Uterus (tissue), 4 donors: Measurements from ENCODE around the gene TTLL8. TPM values are rescaled to one million over a fixed set of nuclear protein-coding genes. Genes with fewer than 3 reads are reported as not detected.

Experiments used
- DNase-seq, 2 donors: peaks; one replicate each; pipeline ENCODE4 v3.0.0-alpha.2; 2019 to 2020
- H3K27ac ChIP-seq, 2 donors: fragments of 200-600 bp; sonication (generic); 1 replicate in 1 of 2; 2 replicates in 1 of 2; pipeline ENCODE4 v1.5.1; 2016 to 2018
- H3K27me3 ChIP-seq, 2 donors: fragments of 200-600 bp; sonication (generic); one replicate each; pipeline ENCODE4 v1.5.1; 2018 to 2019; ENCODE audit warnings: control low read depth in 1 of 2
- H3K36me3 ChIP-seq, 2 donors: fragments of 200-600 bp; sonication (generic); one replicate each; pipeline ENCODE4 v1.5.1; 2019; ENCODE audit warnings: control low read depth in 1 of 2
- H3K4me1 ChIP-seq, 2 donors: fragments of 200-600 bp; sonication (generic); one replicate each; pipeline ENCODE4 v1.5.1; 2018 to 2019; ENCODE audit warnings: control low read depth in 1 of 2
- H3K4me3 ChIP-seq, 2 donors: fragments of 200-600 bp; sonication (generic); 1 replicate in 1 of 2; 2 replicates in 1 of 2; pipeline ENCODE4 v1.5.1; 2018 to 2019; ENCODE audit warnings: mild to moderate bottlenecking in 1 of 2
- H3K9me3 ChIP-seq, 2 donors: fragments of 200-600 bp; sonication (generic); one replicate each; pipeline ENCODE4 v1.5.1; 2019; ENCODE audit warnings: control low read depth in 1 of 2
- POLR2A ChIP-seq, 2 donors: fragments of 450-650 bp; IDR thresholded peaks; one replicate each; pipeline ENCODE4 v1.6.1; 2016; ENCODE audit warnings: antibody characterized with exemption in 2 of 2, mild to moderate bottlenecking in 1 of 2, moderate library complexity in 1 of 2
- intact Hi-C: fragments of 100-400 bp; cut with DNase I; formaldehyde crosslinking; loops from one replicate; pipeline ENCODE4 v1.15.1; 2023; ENCODE audit warnings: low total_unique reads
- total RNA-seq, 4 donors: library from RNA; depleted of rRNA in 3 of 4; stranded (reverse); fragments of >200 nt in 3 of 4; gene quantifications; one replicate each; pipeline versions ENCODE4 v1.1.0 to v1.2.4, GENCODE V29; 2014 to 2023
- TF ChIP-seq, protein P1 (sequence below), 4 experiments: fragments of 200-600 bp in 2 of 4; fragments of 450-650 bp in 2 of 4; sonication (generic) in 2 of 4; IDR thresholded peaks; one replicate each; pipeline ENCODE4 v1.5.1; 2016 to 2019; ENCODE audit warnings: antibody characterized with exemption in 4 of 4, mild to moderate bottlenecking in 2 of 4, moderate library complexity in 1 of 4
- donor health status: DM: yes; HTN: yes; CAD: no.

TTLL8 gene
- total RNA-seq, 4 donors from 2014 or later: not detected

DNA sequence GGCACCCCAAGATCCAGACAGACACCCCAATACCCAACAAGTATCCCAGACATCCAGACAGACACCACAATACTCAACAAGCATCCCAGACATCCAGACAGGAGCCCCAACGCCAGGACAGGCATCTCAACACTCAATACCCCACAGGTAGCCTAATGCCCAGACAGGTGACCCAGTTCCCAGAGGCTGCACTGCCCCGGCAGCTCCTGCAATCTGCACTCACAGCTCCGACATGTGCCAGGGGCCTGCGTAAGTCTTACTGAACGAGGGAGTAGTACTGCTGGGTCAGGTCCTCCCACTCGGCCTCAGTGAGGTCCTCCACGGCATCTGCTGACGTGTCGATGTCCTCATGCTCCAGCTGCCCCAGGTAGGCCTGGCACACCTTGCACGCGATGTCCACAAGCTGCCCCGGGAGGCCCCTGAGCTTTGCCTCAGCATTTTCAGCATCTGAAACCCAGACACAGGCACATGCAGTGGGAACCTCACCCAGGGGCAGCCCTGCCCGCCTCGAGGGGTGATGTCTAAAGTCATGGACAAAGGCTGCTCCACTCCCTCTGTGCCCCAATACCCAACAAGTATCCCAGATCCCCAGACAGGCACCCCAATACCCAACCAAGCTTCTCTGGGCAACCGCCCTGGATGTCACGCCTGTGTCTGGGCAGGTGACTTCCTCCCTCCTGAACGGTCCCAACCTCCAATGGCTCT is 16.6 kb downstream of the TTLL8 start:
- Histone ChIP-seq H3K36me3 (no peaks in the 10 kb centered on the region), H3K4me3 (no peak overlapping the region), H3K27ac (no peak overlapping the region), H3K4me1 (no peaks in the 10 kb centered on the region), H3K27me3 (no peaks in the 10 kb centered on the region), H3K9me3 (no peaks in the 10 kb centered on the region)
- no peak for DNase-seq
- intact Hi-C loops: no loop called here
- TF ChIP-seq, protein P1, sequence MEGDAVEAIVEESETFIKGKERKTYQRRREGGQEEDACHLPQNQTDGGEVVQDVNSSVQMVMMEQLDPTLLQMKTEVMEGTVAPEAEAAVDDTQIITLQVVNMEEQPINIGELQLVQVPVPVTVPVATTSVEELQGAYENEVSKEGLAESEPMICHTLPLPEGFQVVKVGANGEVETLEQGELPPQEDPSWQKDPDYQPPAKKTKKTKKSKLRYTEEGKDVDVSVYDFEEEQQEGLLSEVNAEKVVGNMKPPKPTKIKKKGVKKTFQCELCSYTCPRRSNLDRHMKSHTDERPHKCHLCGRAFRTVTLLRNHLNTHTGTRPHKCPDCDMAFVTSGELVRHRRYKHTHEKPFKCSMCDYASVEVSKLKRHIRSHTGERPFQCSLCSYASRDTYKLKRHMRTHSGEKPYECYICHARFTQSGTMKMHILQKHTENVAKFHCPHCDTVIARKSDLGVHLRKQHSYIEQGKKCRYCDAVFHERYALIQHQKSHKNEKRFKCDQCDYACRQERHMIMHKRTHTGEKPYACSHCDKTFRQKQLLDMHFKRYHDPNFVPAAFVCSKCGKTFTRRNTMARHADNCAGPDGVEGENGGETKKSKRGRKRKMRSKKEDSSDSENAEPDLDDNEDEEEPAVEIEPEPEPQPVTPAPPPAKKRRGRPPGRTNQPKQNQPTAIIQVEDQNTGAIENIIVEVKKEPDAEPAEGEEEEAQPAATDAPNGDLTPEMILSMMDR (IDR thresholded peaks at IDR 0.05): no peak

DNA sequence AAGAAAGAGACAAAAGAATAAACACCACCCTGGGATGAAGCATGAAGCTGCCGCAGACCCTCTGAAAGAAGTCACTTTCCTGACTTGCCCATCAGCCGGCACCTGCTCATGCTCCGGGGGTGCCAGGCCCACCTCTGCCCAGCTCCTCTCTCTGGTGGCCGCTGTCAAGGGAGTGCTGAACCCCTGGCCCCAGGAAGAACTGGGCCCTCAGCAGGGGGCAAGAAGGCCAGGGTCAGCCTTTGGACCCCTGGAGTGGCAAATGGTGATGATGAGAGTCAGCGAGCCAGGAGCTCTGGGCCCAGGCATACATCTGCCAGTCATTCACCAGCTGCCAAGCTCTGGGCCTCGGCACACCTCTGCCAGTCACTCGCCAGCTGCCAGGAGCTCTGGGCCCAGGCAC is 17.4 kb downstream of the TTLL8 start:
- Histone ChIP-seq H3K9me3 (no peaks in the 10 kb centered on the region), H3K27ac (no peak overlapping the region), H3K36me3 (no peaks in the 10 kb centered on the region), H3K4me3 (no peak overlapping the region), H3K4me1 (no peaks in the 10 kb centered on the region), H3K27me3 (no peaks in the 10 kb centered on the region)
- intact Hi-C loops: no loop called here
- no peak for DNase-seq
- TF ChIP-seq POLR2A (IDR thresholded peaks at IDR 0.05): no peak
- TF ChIP-seq, protein P1 (IDR thresholded peaks at IDR 0.05): no peak

DNA sequence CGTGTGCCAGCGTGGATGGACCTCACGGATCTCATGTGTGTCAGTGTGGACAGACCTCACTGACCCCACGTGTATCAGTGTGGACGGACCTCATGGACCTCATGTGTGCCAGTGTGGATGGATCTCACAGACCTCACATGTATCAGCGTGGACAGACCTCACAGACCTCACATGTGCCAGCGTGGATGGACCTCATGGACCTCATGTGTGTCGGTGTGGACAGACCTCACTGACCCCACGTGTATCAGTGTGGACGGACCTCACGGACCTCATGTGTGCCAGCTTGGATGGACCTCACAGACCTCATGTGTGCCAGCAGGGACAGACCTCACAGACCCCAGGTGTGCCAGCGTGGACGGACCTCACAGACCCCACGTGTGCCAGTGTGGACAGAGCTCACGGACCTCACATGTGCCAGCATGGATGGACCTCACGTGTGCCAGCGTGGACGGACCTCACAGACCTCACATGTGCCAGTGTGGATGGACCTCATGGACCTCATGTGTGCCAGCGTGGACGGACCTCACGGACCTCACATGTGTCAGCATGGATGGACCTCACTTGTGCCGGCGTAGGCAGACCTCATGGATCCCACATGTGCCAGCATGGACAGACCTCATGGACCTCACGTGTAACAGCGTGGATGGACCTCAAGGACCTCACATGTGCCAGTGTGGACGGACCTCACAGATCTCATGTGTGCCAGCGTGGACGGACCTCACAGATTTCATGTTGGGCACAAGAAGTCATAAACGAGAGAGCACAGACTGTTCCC is 18.2 kb downstream of the TTLL8 start:
- intact Hi-C loops: no loop called here
- Histone ChIP-seq H3K4me1 (no peaks in the 10 kb centered on the region), H3K36me3 (no peaks in the 10 kb centered on the region), H3K9me3 (no peaks in the 10 kb centered on the region), H3K27ac (no peak overlapping the region), H3K4me3 (no peak overlapping the region), H3K27me3 (no peaks in the 10 kb centered on the region)
- TF ChIP-seq, protein P1 (IDR thresholded peaks at IDR 0.05): no peak
- TF ChIP-seq POLR2A (IDR thresholded peaks at IDR 0.05): no peak
- no peak for DNase-seq

DNA sequence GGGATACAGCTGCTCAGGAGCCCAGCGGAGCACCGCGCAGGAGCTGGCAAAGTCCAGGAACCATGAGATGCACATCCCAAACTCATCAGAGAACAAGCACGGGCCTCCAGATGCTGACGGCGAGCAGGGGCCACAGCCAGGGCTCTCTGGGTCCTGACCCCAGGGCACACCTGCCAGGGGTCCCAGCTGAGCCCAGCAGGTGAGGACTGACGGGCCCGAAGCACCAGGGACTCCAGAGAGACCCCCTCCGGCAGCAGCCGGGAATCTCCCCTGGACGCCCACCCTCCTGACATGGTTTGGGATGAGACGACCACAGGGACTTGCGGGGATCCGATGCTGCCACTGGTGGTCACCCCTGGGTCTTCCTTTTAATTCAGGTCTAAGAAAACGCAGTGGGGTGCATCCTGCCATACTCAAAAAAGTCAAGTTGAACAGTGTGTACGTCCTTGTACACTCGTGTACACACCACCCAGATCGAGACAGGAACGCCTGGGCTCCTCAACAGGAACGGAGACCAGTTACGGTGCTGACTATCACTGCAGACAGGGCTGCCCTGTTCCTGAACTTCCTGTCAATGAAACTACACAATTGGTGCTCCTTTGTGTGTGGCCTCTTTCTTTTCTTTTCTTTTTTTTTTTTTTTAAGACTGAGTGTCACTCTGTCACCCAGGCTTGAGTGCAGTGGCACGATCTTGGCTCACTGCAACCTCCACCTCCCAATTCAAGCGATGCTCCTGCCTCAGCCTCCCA is 21.9 kb downstream of the TTLL8 start:
- TF ChIP-seq POLR2A (IDR thresholded peaks at IDR 0.05): no peak
- TF ChIP-seq, protein P1 (IDR thresholded peaks at IDR 0.05): no peak
- Histone ChIP-seq H3K36me3 (no peaks in the 10 kb centered on the region), H3K27me3 (no peaks in the 10 kb centered on the region), H3K9me3 (no peaks in the 10 kb centered on the region), H3K27ac (no peak overlapping the region), H3K4me3 (no peak overlapping the region), H3K4me1 (no peaks in the 10 kb centered on the region)
- DNase-seq: no peak
- intact Hi-C loops: no loop called here
